Heart right ventricle (tissue), 16 donors: Measurements from ENCODE around the gene KCNMA1. TPM values are rescaled to one million over a fixed set of nuclear protein-coding genes. Genes with fewer than 3 reads are reported as not detected.
"Not testable (repeated sequence)": the region's sequence is repeated elsewhere in the genome, so short reads cannot be mapped to it uniquely, and the experiment has no call there.

Experiments
- ATAC-seq, 8 donors: fragments of 200-7000 bp; cut with Tn5 transposase; one replicate each; pipeline ENCODE4 v1.9.1; 2020; ENCODE audit warnings: mild to moderate bottlenecking in 8 of 8, moderate library complexity in 8 of 8, moderate number of reproducible peaks in 1 of 8
- DNase-seq, 2 donors: peaks; one replicate each; pipeline ENCODE4 v3.0.0-alpha.2; 2020
- H3K27ac ChIP-seq, 10 donors: fragments of 200-600 bp; sonication (generic) in 2 of 10; one replicate each; pipeline versions ENCODE4 v1.5.0 to v1.8.0; 2020 to 2022; ENCODE audit warnings: mild to moderate bottlenecking in 3 of 10
- H3K27me3 ChIP-seq, 7 donors: fragments of 200-600 bp; one replicate each; pipeline ENCODE4 v1.8.0; 2021 to 2022; ENCODE audit warnings: mild to moderate bottlenecking in 2 of 7
- H3K36me3 ChIP-seq, 9 donors: fragments of 200-600 bp; sonication (generic) in 1 of 9; one replicate each; pipeline versions ENCODE4 v1.5.0 to v1.8.0; 2020 to 2022; ENCODE audit warnings: mild to moderate bottlenecking in 2 of 9
- H3K4me1 ChIP-seq, 9 donors: fragments of 200-600 bp; sonication (generic) in 1 of 9; one replicate each; pipeline versions ENCODE4 v1.5.0 to v1.8.0; 2020 to 2022; ENCODE audit warnings: mild to moderate bottlenecking in 4 of 9
- H3K4me3 ChIP-seq, 10 donors: fragments of 200-600 bp; sonication (generic) in 2 of 10; one replicate each; pipeline versions ENCODE4 v1.5.0 to v1.8.0; 2020 to 2022; ENCODE audit warnings: mild to moderate bottlenecking in 7 of 10, moderate library complexity in 2 of 10
- H3K9me3 ChIP-seq, 11 donors: fragments of 200-600 bp in 10 of 11; sonication (generic) in 2 of 11; one replicate each; pipeline versions ENCODE4 v1.5.0 to v1.8.0; 2013 to 2022; ENCODE audit warnings: mild to moderate bottlenecking in 2 of 11, control low read depth in 1 of 11, moderate library complexity in 1 of 11
- CTCF ChIP-seq, 9 donors: fragments of 200-600 bp; sonication (generic) in 2 of 9; IDR thresholded peaks; one replicate each; pipeline versions ENCODE4 v1.5.0 to v1.8.0; 2021 to 2022; ENCODE audit warnings: antibody characterized with exemption in 9 of 9, mild to moderate bottlenecking in 5 of 9, moderate library complexity in 1 of 9
- WGBS, 2 donors: extraction: QIAGEN DNeasy Blood & Tissue Kit; methylation state at CpG; one replicate each; pipeline ENCODE4 v1.1.7; 2013; ENCODE audit warnings: inconsistent platforms in 1 of 2; 5-methylcytosine and 5-hydroxymethylcytosine counted together
- intact Hi-C, 10 donors: fragments of 100-400 bp; cut with DNase I; formaldehyde crosslinking; loops; one replicate each; pipeline versions ENCODE4 v1.11.1 to v1.14.2; 2022
- polyA plus RNA-seq, 2 donors: library from polyadenylated mRNA; stranded (reverse); fragments of 200-250 nt; gene quantifications; one replicate each; pipeline ENCODE4 v1.2.3, GENCODE V29; 2013
- total RNA-seq, 10 donors: library from RNA; stranded (reverse); fragmentation: NEBNext Ultra II Directional in 3 of 10; extraction: Animal tissue kit (Norgen Biotek cat#: 25700) in 3 of 10; gene quantifications; one replicate each; pipeline versions ENCODE4 v1.2.1 to v1.2.4, GENCODE V29; 2021 to 2023
- donor health status: Arrhythmogenic right ventricular cardiomyopathy.
- donor health status: ischemic (EF 13 %, LVEDD 7.1; RV severe dilation, severe dysfunction).
- donor health status: healthy with polysubstance abuse.
- donor health status: DM: no; HTN: yes; CAD: no.
- donor health status: DM: no; HTN: no; CAD: no.
- donor health status: ischemic (EF 25% LVEDD 6.9; RV normal size, moderate dysfunction).
- donor health status: ischemic (EF 25% LVEDD 5.7; RV mildly dilated, moderate dysfunction).
- donor health status: healthy.
- donor health status: DM: yes; HTN: yes; CAD: no.
- donor health status: Ischemic cardiomyopathy.
- donor health status: ischemic (EF 35%, LVEDD 5.7; RV mildly dilated, moderate dysfunction).
- donor health status: nonischemic (EF 11% LVEDD 7.7; RV severe dilation, severe dysfunction).
- donor health status: DM: yes; HTN: yes; CAD: no.
- donor health status: PGD.
- donor health status: ischemic (EF 29% LVEDD 5.4; RV normal size, mild dysfunction).
- donor health status: nonischemic (EF 23%, LVEDD 6.1; RV moderate dilation, normal function).

Gene KCNMA1
- total and polyA plus RNA-seq, 12 donors: 0.59 to 5.3 (median 1.6) TPM

- WGBS, 2 donors: 33% methylated on average over 3 of the region's 3 CpGs
- ATAC-seq (no peak), DNase-seq (no peak)
- peaks cover 0 to 9% (median 0%) of the 10 kb centered on the region in 11 donors for H3K9me3 ChIP-seq
- no peak for TF ChIP-seq CTCF (IDR thresholded peaks at IDR 0.05)
- no peak overlapping the region for H3K27ac ChIP-seq
- H3K4me1 ChIP-seq: no peaks in the 10 kb centered on the region
- intact Hi-C loops: no loop called here
- no peak overlapping the region for H3K4me3 ChIP-seq
- H3K36me3 ChIP-seq: no peaks in the 10 kb centered on the region
- H3K27me3 ChIP-seq: peaks cover 0 to 18% (median 6%) of the 10 kb centered on the region in 7 donors
These were observed 296.6 kb downstream of the KCNMA1 start for GRCh38 chr10:77341055-77341454.

GRCh38 chr10:77339872-77340271, 297.7 kb downstream of the KCNMA1 start:
- ATAC-seq, intact Hi-C loops, H3K4me3 ChIP-seq, H3K27ac ChIP-seq, DNase-seq, H3K36me3 ChIP-seq, H3K9me3 ChIP-seq, H3K4me1 ChIP-seq: not testable (repeated sequence)
- H3K27me3 ChIP-seq: peaks cover 0 to 18% (median 6%) of the 10 kb centered on the region in 7 donors

- Histone ChIP-seq H3K36me3 (no peaks in the 10 kb centered on the region), H3K9me3 (peaks cover 0 to 9% (median 0%) of the 10 kb centered on the region in 11 donors), H3K27ac (no peak overlapping the region), H3K27me3 (peaks cover 0 to 19% (median 6%) of the 10 kb centered on the region in 7 donors), H3K4me1 (no peaks in the 10 kb centered on the region), H3K4me3 (no peak overlapping the region)
- WGBS, 2 donors: 36 to 59% methylated on average over 1 of the region's 1 CpG
- ATAC-seq (no peak), DNase-seq (no peak)
- intact Hi-C loops: no loop called here
- TF ChIP-seq CTCF (IDR thresholded peaks at IDR 0.05): no peak
These were observed 298.4 kb downstream of the KCNMA1 start for GRCh38 chr10:77339166-77339565.

- WGBS, 2 donors: 78 to 81% methylated on average over 4 of the region's 4 CpGs
- no peak for ATAC-seq
- intact Hi-C loops: no loop called here
- TF ChIP-seq CTCF (IDR thresholded peaks at IDR 0.05): no peak
- Histone ChIP-seq H3K4me3 (no peak overlapping the region), H3K27me3 (peaks cover 0 to 22% (median 6%) of the 10 kb centered on the region in 7 donors), H3K36me3 (no peaks in the 10 kb centered on the region), H3K4me1 (no peaks in the 10 kb centered on the region), H3K27ac (no peak overlapping the region), H3K9me3 (peaks cover 0 to 9% (median 0%) of the 10 kb centered on the region in 11 donors)
- DNase-seq: no peak
These were observed 299.5 kb downstream of the KCNMA1 start for GRCh38 chr10:77338143-77338542.

GRCh38 chr10:77334501-77334900, 303.1 kb downstream of the KCNMA1 start:
- no peaks in the 10 kb centered on the region for H3K36me3 ChIP-seq
- H3K4me3 ChIP-seq: no peak overlapping the region
- no peaks in the 10 kb centered on the region for H3K4me1 ChIP-seq
- no peak overlapping the region for H3K27ac ChIP-seq
- 82 to 88% methylated on average over 2 of the region's 2 CpGs for WGBS, 2 donors
- ATAC-seq: no peak
- DNase-seq: no peak
- no peak for TF ChIP-seq CTCF (IDR thresholded peaks at IDR 0.05)
- peaks cover 0 to 22% (median 6%) of the 10 kb centered on the region in 7 donors for H3K27me3 ChIP-seq
- peaks cover 0 to 5% (median 0%) of the 10 kb centered on the region in 11 donors for H3K9me3 ChIP-seq
- intact Hi-C loops: no loop called here
